NOMO-1 treated with DMSO at 0.1 percent for 48 hours (cell line): ENCODE measurements around the gene HIPK2.
"Not testable (repeated sequence)": the region's sequence is repeated elsewhere in the genome, so short reads cannot be mapped to it uniquely, and the experiment has no call there.

Source experiments
- DNase-seq: peaks from one replicate; lab custom pipeline; 2025; ENCODE audit not compliant: unreplicated experiment; lab: John Stamatoyannopoulos, UW

HIPK2 gene

DNA sequence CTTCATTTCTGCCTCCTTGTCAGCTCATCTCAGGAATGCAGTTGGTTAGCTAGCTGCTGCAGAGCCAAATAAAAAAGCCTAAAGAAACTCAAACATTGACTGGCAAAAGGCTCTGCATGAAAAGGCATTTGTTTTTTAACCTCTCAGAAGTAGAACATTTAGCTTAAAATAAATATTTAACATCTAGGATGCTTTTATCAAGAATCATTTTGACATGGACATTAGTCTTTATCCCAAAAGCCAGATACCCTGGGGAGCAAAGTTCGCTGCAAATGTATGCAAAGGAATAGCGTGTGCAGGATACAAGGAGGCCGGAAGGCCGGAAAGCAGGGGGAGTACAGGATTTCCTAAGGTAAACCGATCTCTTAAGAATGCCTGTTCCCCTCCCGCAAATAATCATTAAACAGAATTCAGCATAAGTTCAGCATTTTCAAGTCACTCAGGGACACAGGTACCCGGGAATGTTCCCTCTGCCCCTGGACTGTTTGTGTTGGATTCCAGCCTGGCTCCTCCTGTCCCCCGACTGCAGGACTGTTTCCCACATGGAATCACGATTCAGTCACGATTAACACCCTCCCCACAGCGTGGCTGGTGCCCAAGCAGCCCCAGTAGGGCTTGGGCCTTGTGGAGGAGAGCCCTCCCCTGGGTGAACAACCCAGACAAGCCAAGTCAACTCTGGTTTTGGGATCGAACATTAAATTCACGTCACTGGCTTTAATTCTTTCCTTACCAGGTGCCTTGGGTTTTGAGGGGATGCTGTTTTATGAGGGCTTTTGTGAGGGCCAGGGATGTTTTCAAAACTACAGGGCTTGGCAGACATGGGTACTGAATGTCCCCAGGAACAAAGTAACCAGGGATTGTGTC, 97.8 kb downstream of the HIPK2 start:
- no peak for DNase-seq

DNA sequence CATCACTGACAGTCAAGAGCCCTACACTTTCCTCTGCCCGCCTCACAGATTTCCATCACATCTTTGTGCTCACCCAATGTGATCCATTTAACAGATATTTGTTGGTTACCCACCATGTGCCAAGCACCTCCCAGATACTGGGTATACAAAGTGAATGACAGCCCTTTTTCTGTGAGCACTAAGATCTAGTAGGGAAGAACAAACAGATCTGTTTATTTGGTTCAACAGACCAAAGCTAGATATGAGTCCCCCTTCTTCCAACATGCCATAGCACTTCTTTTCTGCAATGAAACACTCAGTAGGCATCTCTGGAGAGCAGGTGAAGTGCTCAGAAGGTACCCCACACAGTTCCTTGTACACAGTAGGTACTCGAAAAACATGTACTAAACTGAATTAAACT, 101.4 kb downstream of the HIPK2 start:
- DNase-seq = no peak

DNA sequence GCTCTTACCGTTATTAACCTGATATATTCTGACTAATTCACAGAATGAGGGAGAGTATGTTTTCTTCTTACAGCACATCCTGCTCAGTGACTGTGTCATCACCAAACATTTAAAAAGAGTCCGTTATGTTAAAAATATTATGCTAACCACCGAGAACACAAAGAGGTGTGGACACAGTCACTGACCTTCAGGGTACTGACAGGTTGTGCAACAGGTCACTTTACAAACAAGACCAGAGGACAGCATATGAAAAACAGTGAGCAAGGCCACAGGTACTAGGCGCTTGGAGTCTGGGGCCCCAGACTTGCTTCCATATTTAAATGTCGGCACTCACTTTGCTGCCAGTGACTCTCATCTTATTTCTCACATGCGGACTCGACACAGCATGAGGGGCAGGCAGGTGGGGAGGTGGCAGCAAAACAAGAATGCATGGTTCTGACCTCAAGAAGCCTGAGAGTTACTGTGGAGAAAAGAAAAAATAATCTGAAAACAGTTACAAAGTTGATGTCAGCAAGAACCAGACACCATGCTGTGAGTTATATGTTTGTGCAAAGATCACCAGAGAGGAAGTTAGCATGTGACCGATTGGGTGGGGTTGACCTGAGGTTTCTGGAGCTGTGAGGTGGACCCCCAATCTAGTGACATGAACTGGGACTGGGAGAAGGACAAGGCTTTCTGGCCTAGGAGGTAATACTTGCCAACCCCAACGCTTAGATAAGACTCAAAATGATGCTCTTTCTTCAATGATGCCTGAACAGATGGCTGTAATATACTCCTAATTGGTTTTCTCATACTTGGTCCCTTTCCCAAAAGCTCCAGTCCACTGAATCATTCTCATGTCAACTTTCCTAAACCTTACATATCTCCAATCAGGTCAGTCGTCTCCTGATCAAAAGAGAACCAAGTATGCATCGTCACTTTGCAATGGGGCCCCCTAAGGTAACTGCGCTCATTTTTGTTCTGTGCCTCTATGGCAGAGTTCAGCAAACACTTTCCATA, 102.4 kb downstream of the HIPK2 start:
- no peak for DNase-seq

DNA sequence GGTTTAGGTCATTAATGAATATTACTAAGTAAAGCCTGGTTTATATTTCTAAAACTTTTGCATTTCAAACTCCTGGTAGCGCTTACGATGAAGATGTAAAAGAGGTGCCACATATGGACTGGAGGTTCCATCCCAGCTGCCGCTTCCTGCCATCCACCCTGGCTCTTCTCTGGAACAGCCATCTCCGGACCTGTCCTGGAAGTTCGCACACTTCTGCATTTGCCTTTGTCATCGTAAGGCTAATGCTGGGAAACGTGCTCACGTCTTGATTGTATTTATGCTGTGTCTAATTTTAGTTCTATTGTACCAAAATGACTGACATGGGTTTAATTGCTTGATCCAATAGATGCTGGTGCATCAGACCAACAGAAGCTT, 103.1 kb downstream of the HIPK2 start:
- no peak for DNase-seq

DNA sequence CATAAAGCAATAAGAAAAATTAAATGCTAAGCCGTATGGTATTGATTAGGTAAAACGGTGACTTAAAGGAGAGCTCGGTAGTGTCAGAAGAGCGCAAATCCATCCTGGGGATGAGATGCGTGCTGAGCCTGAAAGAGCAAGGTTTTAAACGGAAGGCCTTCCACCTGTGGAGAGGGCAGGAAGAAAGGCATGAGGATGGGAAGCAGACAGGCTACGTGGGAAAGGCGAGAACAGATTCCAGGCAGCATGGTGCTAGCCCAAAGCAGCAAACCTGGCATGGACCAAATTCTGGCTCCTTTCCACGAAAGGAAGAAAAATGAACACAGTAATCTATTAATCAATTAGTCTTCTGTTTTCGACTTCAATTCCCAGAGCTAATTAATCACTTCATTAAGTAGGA, 103.5 kb downstream of the HIPK2 start:
- DNase-seq = no peak

DNA sequence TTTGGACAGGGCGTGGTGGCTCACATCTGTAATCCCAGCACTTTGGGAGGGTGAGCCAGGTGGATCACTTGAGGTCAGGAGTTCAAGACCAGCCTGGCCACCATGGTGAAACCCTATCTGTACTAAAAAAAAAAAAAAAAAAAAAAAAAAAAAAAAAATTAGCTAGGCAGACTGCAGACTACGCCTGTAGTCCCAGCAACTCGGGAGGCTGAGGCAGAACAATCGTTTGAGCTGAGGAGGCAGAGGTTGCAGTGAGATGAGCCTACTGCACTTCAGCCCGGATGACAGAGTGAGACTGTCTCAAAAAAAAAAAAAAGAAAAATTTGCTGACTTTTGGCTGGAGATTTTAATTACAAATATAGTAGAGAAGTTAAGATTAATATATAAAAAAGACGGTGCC, 104.0 kb downstream of the HIPK2 start:
- no peak for DNase-seq

GRCh38 chr7:139673230-139673629, 104.6 kb downstream of the HIPK2 start:
- DNase-seq = no peak

- DNase-seq = no peak
Measured at GRCh38 chr7:139671967-139672366, 105.8 kb downstream of the HIPK2 start.

GRCh38 chr7:139670662-139671061, 107.1 kb downstream of the HIPK2 start:
- DNase-seq = not testable (repeated sequence)

DNA sequence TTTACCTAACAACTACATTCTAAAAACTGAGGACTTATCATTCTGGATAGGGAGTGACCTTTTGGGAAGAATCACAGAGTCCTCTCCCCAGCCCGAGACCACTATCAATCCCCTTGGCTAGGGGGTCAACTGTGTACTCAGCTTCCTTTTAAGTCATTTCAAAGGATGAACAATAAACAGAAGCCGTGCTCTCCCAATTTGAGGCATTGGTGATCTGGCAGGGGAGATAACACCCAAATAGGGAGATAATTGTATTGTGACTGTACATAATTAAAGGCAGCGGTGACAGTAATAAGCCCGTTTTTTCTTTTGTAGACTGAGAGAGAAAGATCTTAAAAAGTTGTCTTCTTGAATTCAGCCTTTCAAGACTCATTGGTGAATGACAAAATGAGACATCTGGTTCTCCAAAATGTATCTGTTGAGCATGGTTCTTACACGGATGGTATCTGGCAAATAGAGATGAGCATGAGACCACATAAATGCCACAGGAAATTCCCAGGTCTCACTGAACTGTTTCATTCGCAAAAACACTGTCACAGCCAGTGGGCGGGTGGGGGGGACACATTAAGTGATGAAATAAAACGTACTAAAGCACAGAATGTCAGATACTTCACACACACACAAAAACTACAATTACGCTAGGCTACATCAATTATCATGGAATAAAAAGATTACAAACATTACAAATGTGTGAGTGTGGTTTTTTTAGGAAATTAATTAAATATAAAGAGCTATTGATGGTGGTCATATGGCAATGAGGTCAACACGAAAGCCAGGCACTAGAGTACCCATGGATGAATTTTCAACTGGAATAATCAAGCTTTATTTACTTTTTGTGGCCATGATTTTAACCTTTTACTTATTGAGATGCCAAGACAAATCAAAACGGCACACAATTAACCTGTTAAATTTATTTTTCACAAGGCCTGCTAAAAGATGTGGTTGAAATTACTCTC, 108.4 kb downstream of the HIPK2 start:
- no peak for DNase-seq

DNA sequence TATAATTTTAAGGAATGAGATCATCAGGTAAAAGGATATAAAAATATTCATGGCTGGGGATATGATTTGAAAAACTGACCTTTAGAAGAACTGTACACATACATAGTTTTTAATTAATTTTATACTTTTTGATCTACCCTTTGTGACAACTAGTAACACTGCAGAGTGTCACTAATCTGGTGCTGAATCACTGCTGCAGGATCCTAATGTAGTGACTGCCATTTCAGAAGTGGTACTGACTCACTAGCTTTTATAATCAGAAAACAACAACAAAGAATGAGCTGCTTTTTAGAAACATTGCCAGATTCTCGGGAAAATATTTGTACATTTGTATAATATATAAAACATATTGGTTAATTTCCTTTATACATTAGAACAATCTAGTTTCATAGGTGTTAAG, 110.4 kb downstream of the HIPK2 start:
- DNase-seq = no peak

DNA sequence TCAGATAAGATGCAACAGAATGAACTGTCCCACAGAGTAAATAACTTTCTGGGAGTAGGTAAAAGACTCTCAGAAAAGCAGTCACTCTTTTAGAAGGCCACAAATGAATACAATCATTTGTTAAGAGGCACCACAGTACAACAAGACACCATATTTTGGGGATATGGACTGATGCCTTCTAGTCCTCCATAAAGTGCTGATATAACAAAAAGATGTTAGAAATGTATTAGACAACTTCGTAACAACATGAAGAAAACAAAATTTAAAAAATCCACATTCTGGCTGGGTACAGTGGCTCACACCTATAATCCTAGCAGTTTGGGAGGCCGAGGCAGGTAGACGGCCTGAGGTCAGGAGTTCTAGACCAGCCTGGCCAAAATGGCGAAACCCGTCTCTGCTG, 111.3 kb downstream of the HIPK2 start:
- DNase-seq = no peak

DNA sequence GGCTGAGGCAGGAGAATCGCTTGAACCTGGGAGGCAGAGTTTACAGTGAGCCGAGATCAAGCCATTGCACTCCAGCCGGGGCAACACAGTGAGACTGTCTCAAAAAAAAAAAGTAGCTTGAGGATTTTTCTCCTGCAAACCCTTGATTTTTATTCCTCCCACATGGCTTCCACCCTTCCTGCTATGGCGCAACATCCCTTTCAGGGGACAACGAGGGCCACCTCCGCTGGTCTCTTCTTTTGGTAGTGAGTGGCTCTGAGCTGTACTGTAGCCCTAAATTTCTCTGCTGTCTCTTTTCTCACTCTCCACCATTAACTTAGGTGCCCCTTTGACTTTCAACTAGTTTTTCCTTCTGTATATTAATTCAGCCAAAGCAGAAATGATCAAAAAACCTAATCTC, 113.4 kb downstream of the HIPK2 start:
- DNase-seq = no peak

- DNase-seq = no peak
Measured at GRCh38 chr7:139663608-139664177, 114.1 kb downstream of the HIPK2 start.

- DNase-seq = no peak
Measured at GRCh38 chr7:139661903-139662302, 115.9 kb downstream of the HIPK2 start.

DNA sequence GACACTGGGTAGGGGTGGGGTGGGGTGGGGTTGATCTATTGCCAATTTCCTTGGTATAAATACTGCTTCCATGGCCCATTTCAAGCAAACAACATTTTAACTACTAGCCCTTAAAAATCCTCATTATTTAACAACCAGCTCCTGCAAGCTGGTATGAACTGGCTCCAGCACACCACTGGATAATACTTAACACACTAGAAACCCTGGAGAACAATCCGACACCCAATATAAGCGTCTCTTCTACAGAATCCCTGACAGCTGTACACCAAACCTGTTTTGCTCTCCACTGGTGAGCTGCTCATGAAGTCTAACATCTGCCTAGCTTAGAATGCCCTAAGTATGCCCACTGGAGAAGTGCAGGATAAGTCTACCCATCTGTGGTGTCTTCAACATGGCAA, 116.8 kb downstream of the HIPK2 start:
- no peak for DNase-seq

DNA sequence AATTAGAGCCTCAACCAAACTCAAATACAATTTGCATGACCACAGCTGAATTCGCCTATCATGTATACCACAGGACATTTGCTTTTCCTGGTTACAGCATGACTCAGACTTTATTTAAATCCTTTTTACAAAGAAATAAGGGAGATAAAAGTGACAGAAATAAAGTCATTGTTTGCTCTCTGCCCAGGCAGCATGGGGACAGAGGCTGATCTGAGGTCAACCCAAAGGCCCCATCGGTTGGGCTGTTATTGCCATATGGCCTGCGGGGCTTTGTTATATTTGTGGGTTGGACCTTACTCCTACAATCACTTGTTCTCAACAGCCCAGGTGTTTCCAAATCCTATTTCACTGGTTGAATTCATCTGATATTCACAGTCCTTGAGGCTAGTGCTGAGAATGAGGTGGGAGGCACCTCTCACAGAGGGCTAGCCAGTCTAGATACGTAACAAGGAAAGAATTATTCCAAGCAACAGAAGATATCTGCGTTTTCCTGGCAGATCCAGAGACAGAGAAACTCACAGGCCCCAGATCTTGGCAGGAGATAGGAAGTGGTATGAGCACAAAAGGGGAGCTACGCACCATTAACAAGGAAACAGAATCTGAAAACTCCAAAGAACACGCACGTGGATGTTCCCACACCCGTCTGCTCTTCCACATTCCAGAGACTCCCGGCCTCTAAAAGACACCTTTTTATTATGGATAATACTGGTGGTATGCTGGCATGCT, 117.3 kb downstream of the HIPK2 start:
- no peak for DNase-seq

DNA sequence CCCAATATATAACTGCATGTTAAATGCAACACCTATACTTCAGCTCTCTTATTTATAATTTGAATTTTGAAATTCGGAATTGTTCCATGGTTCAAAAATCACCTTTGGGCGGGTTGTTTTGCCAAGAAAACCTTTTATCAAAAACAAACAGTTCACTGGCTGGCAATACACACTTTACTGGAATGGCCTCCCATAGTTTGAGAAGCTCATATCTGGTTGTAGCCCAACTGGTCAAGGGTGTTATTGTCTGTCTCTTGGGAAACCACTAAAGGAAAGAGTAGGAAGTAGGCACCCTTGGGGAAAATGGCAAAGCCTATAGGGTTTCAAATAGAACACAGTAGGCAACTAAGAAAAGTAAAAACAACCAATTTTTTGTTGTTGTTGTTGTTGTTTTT, 117.9 kb downstream of the HIPK2 start:
- DNase-seq = no peak

DNA sequence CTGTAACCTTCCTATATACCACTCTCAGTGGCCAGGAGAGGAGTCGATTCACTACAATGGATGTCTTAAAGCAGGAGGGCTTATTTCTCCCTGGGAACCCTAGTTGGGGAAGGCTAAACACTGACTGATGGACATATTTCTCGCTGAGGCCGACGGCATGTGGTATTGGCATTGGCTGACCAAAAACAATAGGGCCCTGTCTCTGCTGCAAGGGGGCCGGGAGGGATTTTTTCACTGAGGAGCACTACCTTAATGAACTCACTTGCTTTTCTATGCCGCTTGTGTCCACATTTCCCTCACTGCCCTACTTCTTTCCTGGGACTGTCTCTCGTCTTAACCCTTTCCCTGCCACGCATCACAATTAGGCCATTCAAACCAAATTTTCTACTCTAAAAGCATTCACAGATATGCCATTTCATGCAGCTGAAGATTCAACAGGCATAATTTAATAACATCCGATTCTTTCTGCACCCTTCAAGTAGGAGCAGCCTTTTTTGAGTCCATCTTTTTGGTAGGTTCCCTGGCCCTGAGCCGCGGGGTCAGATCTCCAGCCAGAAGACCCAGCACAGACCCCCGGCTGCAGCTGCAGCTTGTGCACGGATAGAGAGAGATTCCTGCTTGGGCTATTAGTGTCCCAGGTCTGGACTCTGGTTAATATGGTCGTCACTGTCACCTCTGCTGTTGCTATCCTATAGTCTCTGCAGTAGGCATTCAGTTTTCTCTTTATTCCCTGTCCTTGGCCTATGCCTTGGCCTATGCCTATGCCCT, 118.7 kb downstream of the HIPK2 start:
- no peak for DNase-seq
